ENCODE measurements around the gene PPAN. TPM values are rescaled to one million over a fixed set of nuclear protein-coding genes. Genes with fewer than 3 reads are reported as not detected.

Gene PPAN
- total RNA-seq, 1 experiment from 2014 or later: 101 TPM

- TF ChIP-seq REST (IDR thresholded peaks at IDR 0.05; ENCODE audit: low read depth) (peak; percentile 76), TCF7L2 (IDR thresholded peaks at IDR 0.05; ENCODE audit: borderline replicate concordance, extremely low read depth, insufficient read depth, insufficient read length) (no peak)
- H3K79me2 ChIP-seq (ENCODE audit: insufficient read depth, low read length): no peaks in the 10 kb centered on the region
- no peak overlapping the region for H3K27ac ChIP-seq (ENCODE audit: low read depth, low read length)
- H3K9ac ChIP-seq (ENCODE audit: low read length): no peak overlapping the region
- H3K36me3 ChIP-seq (ENCODE audit: control insufficient read depth in 1 of 2, insufficient read depth in 2 of 2, low read length in 2 of 2): no peaks in the 10 kb centered on the region
- ChIA-PET POLR2A (no interaction called here), CTCF (no interaction called here), RAD21 (ENCODE audit: low non-redundant PET in 1 of 2, low total read pairs in 2 of 2, uncharacterized antibody in 2 of 2, unreplicated experiment in 2 of 2) (no interaction called here)
- H4K20me1 ChIP-seq (ENCODE audit: insufficient read depth): no peaks in the 10 kb centered on the region
- H3K9me2 ChIP-seq (ENCODE audit: insufficient read depth): no peaks in the 10 kb centered on the region
- no peak overlapping the region for H3K4me2 ChIP-seq (ENCODE audit: low read length)
- H3K27me3 ChIP-seq (ENCODE audit: insufficient read depth, low read length): peaks cover 14% of the 10 kb centered on the region
- H3K9me3 ChIP-seq (ENCODE audit: control insufficient read depth in 1 of 2, insufficient read depth in 1 of 2, low read depth in 1 of 2, low read length in 2 of 2): no peaks in the 10 kb centered on the region
- H2AFZ ChIP-seq (ENCODE audit: low read depth, low read length, poor library complexity, severe bottlenecking): no peak overlapping the region
- intact Hi-C loops (cut with micrococcal nuclease): no loop called here
- ATAC-seq: no peak
- no peak overlapping the region for H3K4me3 ChIP-seq (replicated peaks in 1 of 2; ENCODE audit: low read depth in 1 of 2, low read length in 2 of 2)
- no peaks in the 10 kb centered on the region for H3K4me1 ChIP-seq (ENCODE audit: control insufficient read depth in 1 of 2, insufficient read depth in 2 of 2, low read length in 2 of 2)
- no TSS peak for BruUV-seq (replicated peaks)
- DNase-seq (ENCODE audit: low read depth, low spot score): no peak
Observed at GRCh38 chr19:10061717-10062310, 44.3 kb upstream of the PPAN start.

DNA sequence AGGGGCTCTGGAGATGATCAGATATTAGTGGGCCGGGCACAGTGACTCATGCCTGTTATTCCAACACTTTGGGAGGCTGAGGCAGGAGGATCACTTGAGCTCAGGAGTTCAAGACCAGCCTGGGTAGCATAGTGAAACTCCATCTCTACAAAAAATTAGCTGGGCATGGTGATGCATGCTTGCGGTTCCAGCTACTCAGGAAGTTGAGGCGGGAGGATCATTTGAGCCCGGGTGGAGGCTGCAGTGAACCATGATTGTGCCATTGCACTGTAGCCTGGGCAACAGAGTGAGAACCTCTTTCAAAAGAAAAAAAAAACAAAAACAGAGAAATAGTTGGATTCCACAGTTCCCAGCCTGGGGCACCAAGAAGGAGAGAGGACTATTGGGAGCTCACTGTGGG lies 38.0 kb upstream of the PPAN start:
- H3K27ac ChIP-seq (ENCODE audit: low read depth, low read length): no peak overlapping the region
- H3K4me1 ChIP-seq (ENCODE audit: control insufficient read depth in 1 of 2, insufficient read depth in 2 of 2, low read length in 2 of 2): peaks cover 0 to 6% of the 10 kb centered on the region in 2 experiments; a peak in 1 of 4 replicates
- H3K79me2 ChIP-seq (ENCODE audit: insufficient read depth, low read length): no peaks in the 10 kb centered on the region
- no peak overlapping the region for H3K4me3 ChIP-seq (replicated peaks in 1 of 2; ENCODE audit: low read depth in 1 of 2, low read length in 2 of 2)
- H4K20me1 ChIP-seq (ENCODE audit: insufficient read depth): no peaks in the 10 kb centered on the region
- POLR2A ChIA-PET: no interaction called here
- no peak overlapping the region for H3K9ac ChIP-seq (ENCODE audit: low read length)
- ATAC-seq: no peak
- RAD21 ChIA-PET (ENCODE audit: low non-redundant PET in 1 of 2, low total read pairs in 2 of 2, uncharacterized antibody in 2 of 2, unreplicated experiment in 2 of 2): no interaction called here
- intact Hi-C loops (cut with micrococcal nuclease): no loop called here
- CTCF ChIA-PET: no interaction called here
- BruUV-seq (replicated peaks): no TSS peak
- H3K27me3 ChIP-seq (ENCODE audit: insufficient read depth, low read length): peaks cover 6% of the 10 kb centered on the region; the same call in 1 of the 2 replicates
- no peak for DNase-seq (ENCODE audit: low read depth, low spot score)
- no peaks in the 10 kb centered on the region for H3K9me2 ChIP-seq (ENCODE audit: insufficient read depth)
- H3K9me3 ChIP-seq (ENCODE audit: control insufficient read depth in 1 of 2, insufficient read depth in 1 of 2, low read depth in 1 of 2, low read length in 2 of 2): no peaks in the 10 kb centered on the region
- no peak overlapping the region for H2AFZ ChIP-seq (ENCODE audit: low read depth, low read length, poor library complexity, severe bottlenecking)
- H3K36me3 ChIP-seq (ENCODE audit: control insufficient read depth in 1 of 2, insufficient read depth in 2 of 2, low read length in 2 of 2): no peaks in the 10 kb centered on the region
- H3K4me2 ChIP-seq (ENCODE audit: low read length): no peak overlapping the region
- TF ChIP-seq TCF7L2 (IDR thresholded peaks at IDR 0.05; ENCODE audit: borderline replicate concordance, extremely low read depth, insufficient read depth, insufficient read length) (no peak), ZBTB33 (IDR thresholded peaks at IDR 0.05; ENCODE audit: extremely low read depth, insufficient replicate concordance, low read length) (no peak), EZH2phosphoT487 (IDR thresholded peaks at IDR 0.05; ENCODE audit: borderline replicate concordance) (no peak), ATF3 (IDR thresholded peaks at IDR 0.05) (no peak), RAD21 (IDR thresholded peaks at IDR 0.05; ENCODE audit: low read depth) (no peak), POLR2AphosphoS5 (IDR thresholded peaks at IDR 0.05; ENCODE audit: low read depth, low read length) (no peak), REST (IDR thresholded peaks at IDR 0.05; ENCODE audit: low read depth) (no peak)
